SKM-1 treated with dmso at 0.1 percent for 144 hours (cell line): ENCODE results near the gene APBB1.

Experiments used
- DNase-seq: peaks from one replicate; lab custom pipeline; 2025; ENCODE audit not compliant: unreplicated experiment; lab: John Stamatoyannopoulos, UW

Gene APBB1

GRCh38 chr11:6419009-6419631 lies at the start of gene APBB1:
Gene APBB1 (minus strand): TSS chr11:6419094. CDS start chr11:6411347, 7,747 bp downstream.
- DNase-seq: peak; percentile 31

- DNase-seq: no peak
Observed at GRCh38 chr11:6459099-6459450, 40.2 kb upstream of the APBB1 start.

GRCh38 chr11:6458352-6459098 lies 39.6 kb upstream of the APBB1 start:
- no peak for DNase-seq

- no peak for DNase-seq
Observed at GRCh38 chr11:6457581-6458320, 38.9 kb upstream of the APBB1 start.

DNA sequence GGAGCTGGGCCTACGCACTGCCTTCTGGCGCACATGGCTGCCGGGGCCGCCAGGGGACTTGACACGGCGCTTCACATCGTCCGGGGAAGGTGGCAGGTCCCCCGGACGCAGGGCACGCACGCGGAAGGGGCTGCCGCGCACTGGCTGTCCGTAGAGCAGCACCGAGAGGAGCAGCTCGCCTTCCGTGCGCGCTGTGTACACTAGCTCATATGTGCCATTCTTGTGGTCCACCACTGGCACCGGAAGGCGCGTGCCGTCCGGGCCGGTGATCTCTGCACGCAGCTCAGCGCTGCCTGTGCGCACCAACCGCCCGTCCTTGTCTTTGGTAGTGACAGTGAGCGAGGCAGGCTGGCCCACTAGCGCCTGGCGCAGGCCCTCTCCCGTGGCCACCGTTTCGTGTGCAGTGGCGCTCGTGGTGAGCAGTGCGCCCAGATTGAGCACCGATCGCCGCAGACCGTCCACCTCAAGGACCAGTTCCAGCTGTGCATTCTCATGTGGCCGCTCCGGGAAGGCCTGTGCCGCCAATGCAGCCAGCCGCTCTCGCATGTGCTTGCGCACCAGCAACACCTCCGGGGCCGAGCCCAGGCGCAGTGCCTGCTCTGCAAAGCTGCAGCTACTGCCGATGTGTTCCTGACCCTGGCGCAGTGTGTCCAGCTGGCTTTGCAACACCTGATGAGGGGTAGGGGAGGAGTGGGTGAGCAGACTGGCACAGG lies 37.6 kb upstream of the APBB1 start:
- no peak for DNase-seq

DNA sequence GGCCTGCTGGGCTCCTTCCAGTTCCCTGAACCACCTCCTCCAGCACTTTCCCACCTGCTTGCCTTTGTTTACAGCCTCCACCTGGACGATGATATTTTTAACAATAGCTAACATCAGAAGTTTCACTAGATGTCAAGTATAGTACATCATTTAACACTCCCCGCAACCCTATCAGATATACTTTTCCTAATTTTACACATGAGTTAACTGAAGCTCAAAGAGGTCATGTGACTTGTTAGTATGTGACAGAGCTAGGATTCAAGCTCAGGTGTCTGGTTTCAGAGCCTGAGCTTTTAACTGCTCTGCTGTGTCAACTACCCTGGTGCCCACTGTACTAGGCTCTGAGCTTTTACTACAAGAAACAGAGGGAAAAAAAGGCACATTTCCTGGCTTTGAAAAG lies 36.2 kb upstream of the APBB1 start:
- DNase-seq: no peak

- DNase-seq: no peak
Observed at GRCh38 chr11:6453152-6453551, 34.3 kb upstream of the APBB1 start.

GRCh38 chr11:6452219-6452618 lies 33.3 kb upstream of the APBB1 start:
- DNase-seq: no peak

DNA sequence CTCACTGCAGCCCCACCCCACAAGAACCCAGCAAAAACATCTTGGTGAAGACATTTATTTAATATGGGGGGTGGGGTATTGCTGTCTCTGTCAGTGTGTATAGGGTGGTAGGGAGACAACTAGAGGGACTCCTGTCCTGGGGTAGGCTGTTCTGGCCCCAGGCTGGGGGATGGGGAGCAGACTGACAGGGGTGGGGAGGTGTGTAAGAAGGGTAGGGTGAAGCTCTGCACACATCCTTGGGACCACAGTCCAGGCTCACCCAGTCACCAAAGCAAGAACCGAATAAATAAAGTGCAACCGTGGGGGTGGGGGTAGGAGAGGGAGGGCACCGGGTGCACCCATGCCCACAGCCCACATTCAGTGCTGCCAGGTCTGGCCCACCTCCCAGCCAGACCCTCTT lies 29.7 kb upstream of the APBB1 start:
- DNase-seq: no peak

GRCh38 chr11:6443269-6444003 lies 24.5 kb upstream of the APBB1 start:
- peak; percentile 59 for DNase-seq

- no peak for DNase-seq
Observed at GRCh38 chr11:6442441-6442840, 23.5 kb upstream of the APBB1 start.

- no peak for DNase-seq
Observed at GRCh38 chr11:6440906-6441358, 22.0 kb upstream of the APBB1 start, which contains the start of gene HPX. Gene HPX (minus strand): TSS chr11:6440987. CDS start chr11:6440963, 24 bp downstream.

DNA sequence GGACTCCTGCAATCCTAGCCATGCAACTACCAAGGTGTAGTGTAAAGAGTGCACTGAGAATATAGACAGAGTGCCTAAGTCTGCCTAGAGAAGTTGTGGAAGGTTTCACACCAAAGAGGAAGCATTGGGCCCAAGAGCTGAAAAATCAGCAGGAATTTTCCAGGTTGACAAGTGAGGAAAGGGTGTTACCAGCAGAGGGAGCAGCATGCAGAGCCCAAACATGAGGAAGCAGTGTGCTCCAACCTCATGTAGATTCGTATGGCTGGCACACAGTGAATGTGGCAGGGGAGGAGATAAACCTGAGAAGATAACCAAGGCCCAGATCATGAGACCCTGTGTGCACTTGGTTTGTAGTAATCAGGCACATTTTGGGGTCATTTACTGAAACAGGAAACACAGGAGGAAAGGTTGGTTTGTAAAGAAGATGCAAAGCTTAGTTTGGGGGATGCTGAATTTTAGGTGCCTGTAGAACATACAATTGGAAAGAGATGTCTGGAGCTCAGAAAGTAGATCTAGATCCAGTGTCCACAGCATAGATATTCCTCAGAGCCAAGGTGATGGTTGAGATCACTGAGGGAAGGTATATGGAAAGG lies 20.2 kb upstream of the APBB1 start:
- DNase-seq: peak; percentile 69

DNA sequence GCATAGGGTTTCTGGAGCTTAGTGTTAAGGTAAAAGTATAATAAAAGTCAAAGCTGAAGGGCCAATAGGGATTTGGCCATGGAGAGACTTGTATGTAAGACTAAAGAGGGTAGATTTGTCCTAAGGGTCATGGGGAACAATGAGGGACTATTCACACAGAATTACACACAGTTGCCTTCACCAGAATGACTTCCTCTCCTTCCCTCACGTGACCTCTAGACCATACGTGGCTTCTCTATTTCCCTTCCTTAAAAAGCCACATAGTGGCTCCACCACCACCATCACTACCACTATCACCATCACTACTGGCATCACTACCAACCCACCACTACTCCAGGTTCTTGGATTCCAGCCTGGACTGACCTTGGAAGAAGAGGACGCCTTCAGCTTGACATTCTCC lies 19.1 kb upstream of the APBB1 start:
- peak; percentile 73 for DNase-seq

GRCh38 chr11:6437423-6437822 lies 18.5 kb upstream of the APBB1 start:
- no peak for DNase-seq

GRCh38 chr11:6433998-6434660 lies 15.2 kb upstream of the APBB1 start:
- DNase-seq: no peak

DNA sequence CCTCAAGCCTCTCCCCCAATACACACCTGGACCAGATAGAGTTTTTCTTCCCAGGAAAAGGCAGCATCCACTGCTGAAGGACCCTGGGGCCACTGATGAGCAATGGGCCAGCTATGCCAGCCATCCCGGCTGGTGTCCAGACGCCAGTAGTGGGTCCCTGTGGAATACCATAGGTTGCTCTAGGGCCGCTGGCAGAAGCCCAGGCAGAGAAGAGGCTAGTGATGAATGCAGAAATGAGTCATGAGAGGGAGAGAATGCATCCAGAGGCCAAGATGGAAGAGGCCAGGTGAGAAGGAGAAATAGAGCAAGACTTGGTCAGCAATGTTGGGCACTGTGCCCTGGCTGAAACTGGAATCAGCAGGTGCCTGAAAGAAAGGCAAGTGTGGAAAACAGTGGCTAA lies 13.0 kb upstream of the APBB1 start:
- no peak for DNase-seq

- DNase-seq: no peak
Observed at GRCh38 chr11:6427516-6427915, 8.6 kb upstream of the APBB1 start.

DNA sequence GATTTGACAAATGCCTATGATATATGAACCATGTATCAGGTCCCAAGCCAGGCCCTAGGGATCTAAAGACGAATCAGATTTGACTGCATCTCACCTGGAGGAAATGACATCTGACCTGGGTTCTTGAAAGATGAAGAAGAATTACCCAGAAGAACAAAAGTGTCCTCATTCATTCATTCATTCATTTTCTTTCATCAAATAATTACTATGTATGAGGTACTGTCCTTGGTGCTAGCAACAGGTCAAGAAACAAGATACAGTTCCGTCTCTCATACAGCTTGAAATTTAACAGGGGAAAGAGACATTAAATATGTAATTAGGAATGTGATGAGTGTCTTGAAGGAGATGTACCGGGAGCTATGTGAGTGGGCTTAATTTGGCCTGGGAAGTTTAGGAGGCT lies 1.8 kb upstream of the APBB1 start:
- DNase-seq: no peak

- DNase-seq: no peak
Observed at GRCh38 chr11:6418557-6419008, 311 bp downstream of the APBB1 start.
